Left renal cortex interstitium (tissue), 4 donors: ENCODE data around the gene SLC47A2. TPM values are rescaled to one million over a fixed set of nuclear protein-coding genes. Genes with fewer than 3 reads are reported as not detected.

Source experiments
- DNase-seq, 4 donors: peaks; one replicate each; pipeline ENCODE4 v3.0.0-alpha.2; 2013; ENCODE audit warnings: low read depth in 4 of 4, low spot score in 2 of 4, missing footprints in 1 of 4
- polyA plus RNA-seq, 4 donors: library from polyadenylated mRNA; unstranded; fragments of 120-200 nt; gene quantifications; one replicate each; pipeline ENCODE4 v1.2.1, GENCODE V29; 2013; ENCODE audit not compliant: insufficient read length in 4 of 4

SLC47A2 gene
- polyA plus RNA-seq, 4 donors = 6.3 to 8.6 (median 7.1) TPM

- DNase-seq = peak; percentile 78 to 93 (median 86)
Observed at GRCh38 chr17:19648475-19649273, 67.7 kb downstream of the SLC47A2 start, which contains the start of gene ALDH3A2. TSS of gene ALDH3A2 (plus strand) at chr17:19648751. CDS start at chr17:19648972, 221 bp downstream.

GRCh38 chr17:19647697-19648474 lies 68.5 kb downstream of the SLC47A2 start:
- DNase-seq = peak in 3 of 4 donors; percentile 34 to 56 (median 53)

GRCh38 chr17:19646788-19647696 lies 69.3 kb downstream of the SLC47A2 start:
- no peak for DNase-seq

GRCh38 chr17:19645734-19646201 lies 70.6 kb downstream of the SLC47A2 start:
- DNase-seq = no peak

GRCh38 chr17:19644493-19645210 lies 71.7 kb downstream of the SLC47A2 start:
- DNase-seq = no peak

- DNase-seq = no peak
Observed at GRCh38 chr17:19642373-19642893, 74.0 kb downstream of the SLC47A2 start.

- DNase-seq = no peak
Observed at GRCh38 chr17:19641687-19642372, 74.6 kb downstream of the SLC47A2 start.

GRCh38 chr17:19631905-19632304 lies 84.5 kb downstream of the SLC47A2 start:
- no peak for DNase-seq

GRCh38 chr17:19630661-19631060 lies 85.7 kb downstream of the SLC47A2 start:
- no peak for DNase-seq

GRCh38 chr17:19630035-19630434 lies 86.3 kb downstream of the SLC47A2 start:
- no peak for DNase-seq

- DNase-seq = no peak
Observed at GRCh38 chr17:19629449-19629848, 86.9 kb downstream of the SLC47A2 start.

Other genes with a start within 250 kb of the SLC47A2 start
- gene SLC47A1, start 182.7 kb downstream of the SLC47A2 start, polyA plus RNA-seq = 10 to 100 TPM; 16.6 to 27.3 (median 21.5) TPM
- gene ALDH3A2, start 67.8 kb downstream of the SLC47A2 start, polyA plus RNA-seq = 100 to 1,000 TPM in 1 of 4 donors, 10 to 100 TPM in 3; 81.0 to 116 (median 90.0) TPM
- gene ALDH3A1, start 31.7 kb upstream of the SLC47A2 start, polyA plus RNA-seq = 1 to 10 TPM in 3 of 4 donors, under 1 TPM in 1; 0.89 to 1.7 (median 1.2) TPM
- gene ULK2, start 151.4 kb upstream of the SLC47A2 start, polyA plus RNA-seq = 10 to 100 TPM; 27.8 to 36.2 (median 31.3) TPM